Retinal pigment epithelial cell (primary cell): Measurements from ENCODE around the gene SH3BGR.

Experiments
- DNase-seq: peaks from one replicate; pipeline ENCODE4 v3.0.0-alpha.2; 2010; ENCODE audit warnings: low read depth
- H3K4me3 ChIP-seq: 2 replicates; pipeline ENCODE4 v1.5.1; 2011; ENCODE audit warnings: mild to moderate bottlenecking, low read length, control low read depth, moderate library complexity
- TF ChIP-seq, protein P1 (sequence below): conservative IDR thresholded peaks from 2 replicates; pipeline ENCODE4 v1.5.1; 2011; ENCODE audit warnings: low read depth, low read length, control low read depth, inconsistent platforms

The SH3BGR gene

DNA sequence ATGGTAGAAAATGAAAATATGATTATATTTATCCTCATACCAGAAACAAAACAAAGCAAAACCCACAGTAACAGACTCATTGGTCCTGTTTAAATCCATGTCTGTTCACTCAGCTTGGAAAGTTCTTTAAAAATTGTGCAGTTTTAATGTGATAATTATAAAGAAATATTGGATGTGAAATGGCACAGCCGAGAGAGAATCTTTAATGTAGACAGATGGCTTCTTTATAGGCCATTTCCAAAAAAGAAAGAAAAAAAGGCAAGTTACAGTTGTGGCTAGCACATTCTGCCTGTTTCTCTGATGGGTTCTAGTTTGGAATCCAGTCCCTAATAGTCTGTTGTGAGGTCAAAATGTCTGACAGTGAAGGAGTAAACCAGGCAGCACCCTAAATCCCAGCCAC, 62.0 kb downstream of the SH3BGR start:
- TF ChIP-seq, protein P1, sequence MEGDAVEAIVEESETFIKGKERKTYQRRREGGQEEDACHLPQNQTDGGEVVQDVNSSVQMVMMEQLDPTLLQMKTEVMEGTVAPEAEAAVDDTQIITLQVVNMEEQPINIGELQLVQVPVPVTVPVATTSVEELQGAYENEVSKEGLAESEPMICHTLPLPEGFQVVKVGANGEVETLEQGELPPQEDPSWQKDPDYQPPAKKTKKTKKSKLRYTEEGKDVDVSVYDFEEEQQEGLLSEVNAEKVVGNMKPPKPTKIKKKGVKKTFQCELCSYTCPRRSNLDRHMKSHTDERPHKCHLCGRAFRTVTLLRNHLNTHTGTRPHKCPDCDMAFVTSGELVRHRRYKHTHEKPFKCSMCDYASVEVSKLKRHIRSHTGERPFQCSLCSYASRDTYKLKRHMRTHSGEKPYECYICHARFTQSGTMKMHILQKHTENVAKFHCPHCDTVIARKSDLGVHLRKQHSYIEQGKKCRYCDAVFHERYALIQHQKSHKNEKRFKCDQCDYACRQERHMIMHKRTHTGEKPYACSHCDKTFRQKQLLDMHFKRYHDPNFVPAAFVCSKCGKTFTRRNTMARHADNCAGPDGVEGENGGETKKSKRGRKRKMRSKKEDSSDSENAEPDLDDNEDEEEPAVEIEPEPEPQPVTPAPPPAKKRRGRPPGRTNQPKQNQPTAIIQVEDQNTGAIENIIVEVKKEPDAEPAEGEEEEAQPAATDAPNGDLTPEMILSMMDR, result no peak
- no peak overlapping the region for H3K4me3 ChIP-seq

DNA sequence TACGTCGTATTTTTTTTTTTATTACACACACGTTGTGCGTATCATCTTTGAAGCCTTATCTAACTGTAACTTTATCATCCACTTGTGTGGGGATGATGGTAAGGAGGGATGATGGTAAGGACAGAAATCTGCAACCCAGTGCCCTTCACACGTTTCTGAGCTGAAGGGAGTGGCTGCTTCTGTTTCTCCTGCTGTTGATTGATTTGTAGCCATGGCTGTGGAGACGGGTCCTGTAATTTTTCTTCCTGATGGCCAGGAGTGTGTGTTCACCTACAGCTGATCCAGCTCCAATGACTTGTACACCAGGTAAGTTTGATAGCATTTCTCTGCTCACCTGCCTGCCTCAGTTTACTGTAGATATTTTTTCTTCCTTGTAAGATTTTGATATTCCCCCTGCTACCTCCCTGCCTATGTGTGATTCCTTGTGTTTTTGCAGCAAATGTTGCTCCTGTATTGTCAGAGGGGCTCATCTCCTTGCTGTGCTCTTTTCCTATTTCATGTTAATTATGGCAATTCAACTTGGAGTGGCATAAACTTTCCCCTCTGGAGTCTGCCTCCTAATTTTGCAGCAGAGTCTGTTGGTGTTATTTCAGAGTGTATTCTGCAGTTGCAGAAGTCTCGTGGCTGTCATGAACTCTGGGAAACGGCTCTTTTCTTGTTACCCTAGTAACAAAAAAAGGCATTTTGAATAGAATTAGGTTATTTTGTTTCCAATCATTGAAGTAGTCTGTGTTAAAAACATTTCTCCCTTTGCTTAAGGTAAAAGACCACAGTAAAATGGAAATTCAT, 64.1 kb downstream of the SH3BGR start:
- TF ChIP-seq, protein P1, result no peak
- H3K4me3 ChIP-seq, result no peak overlapping the region
- no peak for DNase-seq

More for the DNA sequence above, 62.0 kb downstream of the SH3BGR start:
- DNase-seq, result no peak

DNA sequence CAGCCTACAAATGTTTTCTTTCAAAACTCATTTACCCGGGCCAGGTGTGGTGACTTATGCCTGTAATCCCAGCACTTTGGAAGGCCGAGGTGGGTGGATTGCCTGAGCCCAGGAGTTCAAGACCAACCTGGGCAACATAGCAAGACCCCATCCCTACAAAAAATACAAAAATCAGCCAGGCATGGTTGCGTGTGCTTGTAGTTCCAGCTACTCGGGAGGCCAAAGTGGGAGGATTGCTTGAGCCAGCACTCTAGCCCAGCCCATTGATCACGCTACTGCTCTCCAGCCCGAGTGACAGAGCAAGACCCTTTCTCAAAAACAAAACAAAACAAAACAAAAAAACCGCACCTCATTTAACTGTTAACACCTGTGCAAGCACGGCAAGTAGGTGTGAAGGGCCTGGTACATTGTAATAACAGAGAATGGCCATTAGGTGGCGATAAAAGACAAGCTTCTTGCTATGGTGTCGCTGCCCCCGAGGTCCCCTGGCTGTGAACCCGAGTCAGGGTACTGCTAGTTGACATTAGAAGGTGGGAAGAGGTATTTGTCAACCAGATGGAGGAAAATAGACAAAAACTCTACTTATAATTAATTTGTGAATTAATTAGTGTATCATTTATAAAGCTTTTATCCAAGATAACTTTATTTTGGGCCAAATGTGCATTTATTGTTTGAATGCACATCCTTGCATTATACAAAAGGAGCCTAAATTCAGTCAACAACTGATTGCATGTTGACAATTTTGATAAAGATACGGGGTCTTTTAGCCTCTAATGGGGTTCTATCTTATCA, 66.5 kb downstream of the SH3BGR start:
- H3K4me3 ChIP-seq, result no peak overlapping the region
- TF ChIP-seq, protein P1, result peak; percentile 79
- DNase-seq, result peak; percentile 25

DNA sequence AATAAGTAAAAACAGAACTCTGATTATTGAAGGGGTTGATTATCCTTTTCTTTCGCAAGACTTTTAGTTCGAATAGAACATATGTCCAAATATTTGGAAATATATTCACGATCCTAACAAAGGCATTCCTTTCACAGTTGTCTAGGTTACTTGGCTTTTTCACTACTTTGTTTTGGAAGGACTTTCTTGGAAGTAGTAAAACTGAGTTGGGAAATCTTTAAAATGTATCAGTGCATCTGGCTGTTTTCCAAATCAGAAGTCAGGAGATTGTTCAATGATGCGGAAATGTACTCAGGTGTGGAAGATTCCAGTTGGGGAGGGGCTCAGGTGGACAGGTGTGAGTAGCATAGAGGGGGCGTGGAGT, 67.1 kb downstream of the SH3BGR start:
- H3K4me3 ChIP-seq, result no peak overlapping the region
- DNase-seq, result no peak
- TF ChIP-seq, protein P1, result no peak

DNA sequence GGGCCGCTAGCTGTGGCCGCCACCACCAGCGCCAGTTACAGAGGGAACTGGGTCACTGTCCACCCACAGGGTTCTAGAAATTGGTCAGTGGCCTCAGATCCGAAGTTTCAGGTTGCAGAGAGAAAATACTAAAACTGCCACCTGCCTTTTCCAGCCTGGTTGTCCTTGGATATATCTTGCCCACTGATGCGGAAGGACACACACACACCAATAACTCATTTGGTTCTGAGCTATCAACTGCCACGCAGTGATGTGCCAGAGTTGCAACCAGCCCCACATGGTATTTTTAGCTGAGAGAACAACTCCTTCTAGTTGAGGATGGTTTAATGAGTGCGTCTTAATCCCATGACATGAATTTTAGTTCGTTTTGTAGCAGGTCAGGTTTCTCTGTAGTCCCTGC, 68.1 kb downstream of the SH3BGR start:
- TF ChIP-seq, protein P1, result no peak
- H3K4me3 ChIP-seq, result no peak overlapping the region
- no peak for DNase-seq

DNA sequence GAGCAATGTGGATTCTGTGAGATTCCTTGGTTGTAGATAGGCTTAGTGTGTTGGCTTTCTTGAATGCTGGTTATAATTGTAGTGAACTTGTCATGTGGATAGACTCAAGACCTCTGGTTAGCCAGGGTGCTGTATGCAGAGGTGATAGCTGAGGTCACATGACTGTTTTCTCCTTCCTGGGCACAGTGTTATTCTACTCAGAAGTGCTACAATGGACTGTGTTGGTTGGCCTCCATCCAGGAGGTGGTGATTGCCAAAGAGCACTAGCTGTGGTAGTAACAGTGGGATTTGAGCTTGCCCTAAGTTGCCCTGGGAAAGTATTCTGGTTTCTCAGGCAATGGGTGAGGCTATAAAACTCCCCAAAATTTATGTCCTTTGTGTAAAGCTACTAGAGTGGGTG, 71.6 kb downstream of the SH3BGR start:
- TF ChIP-seq, protein P1, result no peak
- H3K4me3 ChIP-seq, result no peak overlapping the region
- DNase-seq, result no peak

DNA sequence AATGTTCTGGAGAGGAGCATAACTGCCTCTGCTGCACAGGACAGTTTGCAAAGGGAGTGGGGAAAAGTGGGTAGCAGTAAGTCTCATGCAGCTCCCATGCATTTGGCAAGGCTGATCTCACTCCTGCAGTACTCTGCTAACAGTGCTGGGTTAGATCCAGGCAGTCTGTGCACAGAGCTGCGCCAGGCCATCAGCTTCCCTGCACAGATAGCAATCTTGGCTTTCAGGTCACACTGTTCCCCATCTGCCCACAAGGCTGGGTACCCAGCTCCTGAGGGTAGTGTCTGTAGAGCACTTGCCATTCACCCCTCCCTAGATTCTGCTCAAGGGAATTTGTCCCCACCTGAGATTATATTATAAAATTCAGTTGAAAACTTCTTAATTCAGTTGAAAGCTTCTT, 72.1 kb downstream of the SH3BGR start:
- H3K4me3 ChIP-seq, result no peak overlapping the region
- TF ChIP-seq, protein P1, result no peak
- DNase-seq, result no peak
